ENCODE data around the gene ICAM3. TPM values are rescaled to one million over a fixed set of nuclear protein-coding genes. Genes with fewer than 3 reads are reported as not detected.

Gene ICAM3
- total RNA-seq, 4 donors from 2014 or later, result 7.7 to 41.1 (median 9.4) TPM

GRCh38 chr19:10299545-10300458, 39.6 kb downstream of the ICAM3 start:
- TF ChIP-seq CTCF (IDR thresholded peaks at IDR 0.05), result no peak
- DNase-seq (ENCODE audit: low spot score) (no peak), ATAC-seq (ENCODE audit: low FRiP score) (peak; percentile 16)

GRCh38 chr19:10295847-10296591, 43.4 kb downstream of the ICAM3 start:
- DNase-seq (ENCODE audit: low spot score), result no peak
- no peak for ATAC-seq (ENCODE audit: low FRiP score)
- no peak for TF ChIP-seq CTCF (IDR thresholded peaks at IDR 0.05)

- ATAC-seq (ENCODE audit: low FRiP score) (no peak), DNase-seq (ENCODE audit: low spot score) (no peak)
- no peak for TF ChIP-seq CTCF (IDR thresholded peaks at IDR 0.05)
These were observed 44.0 kb downstream of the ICAM3 start for GRCh38 chr19:10295305-10295846.

- no peak for ATAC-seq (ENCODE audit: low FRiP score)
- TF ChIP-seq CTCF (IDR thresholded peaks at IDR 0.05), result no peak
- no peak for DNase-seq (ENCODE audit: low spot score)
These were observed 45.1 kb downstream of the ICAM3 start for GRCh38 chr19:10294368-10294697.

- TF ChIP-seq CTCF (IDR thresholded peaks at IDR 0.05), result no peak
- ATAC-seq (ENCODE audit: low FRiP score), result no peak
- DNase-seq (ENCODE audit: low spot score), result no peak
These were observed 45.6 kb downstream of the ICAM3 start for GRCh38 chr19:10293637-10294367.

- ATAC-seq (ENCODE audit: low FRiP score) (no peak), DNase-seq (ENCODE audit: low spot score) (no peak)
- no peak for TF ChIP-seq CTCF (IDR thresholded peaks at IDR 0.05)
These were observed 46.4 kb downstream of the ICAM3 start for GRCh38 chr19:10292789-10293636.

All from omental fat pad (tissue), 4 donors.